Dermis microvascular lymphatic vessel endothelial cell (primary cell): Measurements from ENCODE around the gene GRIA1. TPM values are rescaled to one million over a fixed set of nuclear protein-coding genes. Genes with fewer than 3 reads are reported as not detected.

Source experiments
- DNase-seq, 2 donors: peaks; one replicate each; pipeline versions ENCODE4 v3.0.0 to v3.0.0-alpha.2; 2010; ENCODE audit warnings: low read depth in 2 of 2
- total RNA-seq: library from RNA; depleted of rRNA; stranded (reverse); fragments of >200 nt; gene quantifications from 2 replicates; pipeline ENCODE4 v1.2.1, GENCODE V29; 2014

Gene GRIA1
- total RNA-seq, 1 donor from 2014 or later: not detected

- DNase-seq: no peak
These were observed 8.0 kb downstream of the GRIA1 start for GRCh38 chr5:153498516-153498915.

- DNase-seq: no peak
These were observed 9.7 kb downstream of the GRIA1 start for GRCh38 chr5:153500178-153500577.

GRCh38 chr5:153504726-153505125 lies 14.3 kb downstream of the GRIA1 start:
- no peak for DNase-seq

- no peak for DNase-seq
These were observed 18.2 kb downstream of the GRIA1 start for GRCh38 chr5:153508700-153509099.

GRCh38 chr5:153511622-153512021 lies 21.2 kb downstream of the GRIA1 start:
- DNase-seq: no peak

GRCh38 chr5:153513156-153513555 lies 22.7 kb downstream of the GRIA1 start:
- DNase-seq: no peak

GRCh38 chr5:153515301-153515700 lies 24.8 kb downstream of the GRIA1 start:
- DNase-seq: no peak

- no peak for DNase-seq
These were observed 26.2 kb downstream of the GRIA1 start for GRCh38 chr5:153516504-153517240.

- no peak for DNase-seq
These were observed 26.8 kb downstream of the GRIA1 start for GRCh38 chr5:153517241-153517611.

- DNase-seq: no peak
These were observed 29.7 kb downstream of the GRIA1 start for GRCh38 chr5:153520137-153520536.

GRCh38 chr5:153520952-153521351 lies 30.5 kb downstream of the GRIA1 start:
- DNase-seq: no peak

GRCh38 chr5:153523211-153523610 lies 32.7 kb downstream of the GRIA1 start:
- no peak for DNase-seq

GRCh38 chr5:153523831-153524230 lies 33.4 kb downstream of the GRIA1 start:
- DNase-seq: peak in 1 of 2 donors; percentile 24

- DNase-seq: no peak
These were observed 35.1 kb downstream of the GRIA1 start for GRCh38 chr5:153525536-153525935.

- no peak for DNase-seq
These were observed 40.1 kb downstream of the GRIA1 start for GRCh38 chr5:153530357-153531143.

GRCh38 chr5:153533546-153533945 lies 43.1 kb downstream of the GRIA1 start:
- DNase-seq: no peak

GRCh38 chr5:153534102-153534501 lies 43.6 kb downstream of the GRIA1 start:
- no peak for DNase-seq

GRCh38 chr5:153537207-153537606 lies 46.7 kb downstream of the GRIA1 start:
- DNase-seq: no peak

GRCh38 chr5:153539983-153540382 lies 49.5 kb downstream of the GRIA1 start:
- DNase-seq: no peak

- DNase-seq: no peak
These were observed 52.1 kb downstream of the GRIA1 start for GRCh38 chr5:153542536-153542935.

- no peak for DNase-seq
These were observed 52.8 kb downstream of the GRIA1 start for GRCh38 chr5:153543288-153543687.

- DNase-seq: no peak
These were observed 53.5 kb downstream of the GRIA1 start for GRCh38 chr5:153543959-153544470.

- no peak for DNase-seq
These were observed 54.2 kb downstream of the GRIA1 start for GRCh38 chr5:153544706-153545105.
